Activated naive CD8-positive, alpha-beta T cell (primary cell): ENCODE data around the gene RSBN1L.

Experiments used
- H3K27ac Mint-ChIP-seq: one replicate; pipeline ENCODE4 v1.8.0; 2021; ENCODE audit warnings: mixed read lengths
- H3K27me3 Mint-ChIP-seq: one replicate; pipeline ENCODE4 v1.8.0; 2021; ENCODE audit warnings: mixed read lengths
- H3K36me3 Mint-ChIP-seq: one replicate; pipeline ENCODE4 v1.8.0; 2021; ENCODE audit warnings: mixed read lengths
- H3K4me1 Mint-ChIP-seq: one replicate; pipeline ENCODE4 v1.8.0; 2021; ENCODE audit warnings: low read depth, mixed read lengths
- H3K4me3 Mint-ChIP-seq: one replicate; pipeline ENCODE4 v1.8.0; 2021; ENCODE audit warnings: mild to moderate bottlenecking, mixed read lengths
- H3K9me3 Mint-ChIP-seq: one replicate; pipeline ENCODE4 v1.8.0; 2021; ENCODE audit warnings: low read depth, mixed read lengths

The RSBN1L gene

GRCh38 chr7:77788327-77788902, 92.2 kb downstream of the RSBN1L start:
- Mint-ChIP-seq H3K27me3 (no peaks in the 10 kb centered on the region), H3K27ac (no peak overlapping the region), H3K4me3 (no peak overlapping the region), H3K9me3 (no peaks in the 10 kb centered on the region), H3K4me1 (peaks cover 2% of the 10 kb centered on the region), H3K36me3 (peaks cover 16% of the 10 kb centered on the region)

DNA sequence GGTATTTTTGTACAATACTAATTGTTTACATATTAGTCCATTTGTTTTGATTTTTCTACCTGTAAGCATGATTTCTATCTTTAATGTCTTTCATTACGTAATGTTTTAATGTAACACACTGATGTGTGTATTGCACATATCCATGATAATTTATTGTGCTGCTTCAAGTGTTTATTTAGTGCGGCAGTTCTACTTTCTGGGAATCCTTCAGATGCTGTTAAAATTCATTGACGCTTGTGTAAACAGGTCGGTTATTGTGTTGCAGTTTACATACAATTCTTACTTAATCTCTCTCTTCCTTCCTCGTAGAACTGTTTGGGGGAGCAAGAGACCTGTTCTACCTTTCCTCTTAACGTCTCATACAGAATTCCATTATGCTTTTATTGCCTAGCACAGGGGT, 95.1 kb downstream of the RSBN1L start:
- H3K27ac Mint-ChIP-seq = no peak overlapping the region
- H3K9me3 Mint-ChIP-seq = no peaks in the 10 kb centered on the region

DNA sequence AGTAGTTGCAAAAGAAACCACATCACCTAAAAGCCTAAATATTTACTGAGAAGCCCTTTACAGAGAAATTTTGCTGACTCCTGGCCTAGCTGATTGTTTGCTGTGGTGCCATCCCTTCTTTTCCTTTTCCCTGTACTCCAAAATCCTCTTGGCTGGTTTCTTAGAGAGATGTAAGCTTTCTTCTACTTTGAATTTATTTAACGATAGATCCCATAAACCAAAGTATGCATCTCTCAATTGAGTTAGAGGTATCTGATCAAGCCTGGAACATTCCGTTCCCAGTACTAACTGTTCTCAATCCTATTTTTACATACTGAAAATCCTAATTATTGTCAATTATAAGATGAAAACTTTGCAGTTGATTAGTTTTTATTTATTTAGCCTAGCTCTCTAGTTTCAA, 95.7 kb downstream of the RSBN1L start:
- Mint-ChIP-seq H3K9me3 (no peaks in the 10 kb centered on the region), H3K27ac (no peak overlapping the region), H3K27me3 (no peaks in the 10 kb centered on the region), H3K36me3 (peaks cover 7% of the 10 kb centered on the region), H3K4me3 (no peak overlapping the region), H3K4me1 (peaks cover 28% of the 10 kb centered on the region)

More for the DNA sequence above, 95.1 kb downstream of the RSBN1L start:
- no peak overlapping the region for H3K4me3 Mint-ChIP-seq
- H3K27me3 Mint-ChIP-seq = no peaks in the 10 kb centered on the region
- H3K36me3 Mint-ChIP-seq = peaks cover 7% of the 10 kb centered on the region
- H3K4me1 Mint-ChIP-seq = peaks cover 22% of the 10 kb centered on the region

DNA sequence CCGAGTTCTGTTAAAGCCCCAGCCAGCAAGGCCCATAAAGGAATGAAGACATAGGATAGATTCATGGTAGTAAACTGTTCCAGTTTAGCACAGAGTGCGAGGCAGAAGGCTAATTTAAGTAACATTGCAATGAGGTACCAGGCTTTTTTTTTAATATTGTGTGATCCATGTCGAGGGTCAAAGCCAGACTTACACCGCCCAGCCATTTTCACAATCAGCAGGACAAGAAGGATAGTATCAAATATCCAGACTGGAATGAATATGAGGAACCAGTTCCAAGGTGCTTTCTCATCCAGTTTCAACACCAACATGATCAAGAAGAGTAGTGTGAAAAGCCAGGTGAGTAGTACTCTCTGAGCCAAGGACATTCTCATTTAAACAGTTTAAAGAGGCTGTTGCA, 97.7 kb downstream of the RSBN1L start:
- Mint-ChIP-seq H3K27ac (peak overlapping the region; percentile 30), H3K4me1 (peaks cover 41% of the 10 kb centered on the region), H3K4me3 (no peak overlapping the region), H3K36me3 (peaks cover 7% of the 10 kb centered on the region), H3K9me3 (no peaks in the 10 kb centered on the region), H3K27me3 (no peaks in the 10 kb centered on the region)

- Mint-ChIP-seq H3K27me3 (no peaks in the 10 kb centered on the region), H3K4me3 (peak overlapping the region; percentile 96), H3K27ac (peak overlapping the region; percentile 71), H3K4me1 (peaks cover 56% of the 10 kb centered on the region), H3K36me3 (peaks cover 7% of the 10 kb centered on the region), H3K9me3 (no peaks in the 10 kb centered on the region)
These were observed 99.8 kb downstream of the RSBN1L start for GRCh38 chr7:77796109-77796508.

DNA sequence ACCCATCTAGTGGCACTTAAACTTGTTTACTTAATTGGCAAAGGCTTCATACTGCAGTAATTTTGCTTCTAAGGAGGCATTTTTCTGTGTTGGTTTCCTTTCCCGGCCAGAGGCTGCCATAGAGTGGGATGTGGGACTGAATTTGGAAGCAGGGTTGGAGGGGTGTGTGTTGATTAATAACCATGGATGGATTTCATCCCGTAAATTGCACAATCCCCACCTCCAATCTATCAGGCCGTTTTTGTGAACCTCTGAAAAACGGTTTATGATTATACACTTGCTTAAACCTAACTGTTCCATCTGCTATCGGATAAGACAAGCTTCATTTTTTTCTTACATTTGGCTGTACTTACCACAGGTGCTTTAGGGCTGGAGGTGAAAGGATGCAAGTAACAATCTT, 100.7 kb downstream of the RSBN1L start:
- H3K27me3 Mint-ChIP-seq = no peaks in the 10 kb centered on the region
- peak overlapping the region; percentile 96 for H3K4me3 Mint-ChIP-seq
- H3K4me1 Mint-ChIP-seq = peaks cover 63% of the 10 kb centered on the region
- peak overlapping the region; percentile 85 for H3K27ac Mint-ChIP-seq
- H3K9me3 Mint-ChIP-seq = no peaks in the 10 kb centered on the region
- peaks cover 7% of the 10 kb centered on the region for H3K36me3 Mint-ChIP-seq

DNA sequence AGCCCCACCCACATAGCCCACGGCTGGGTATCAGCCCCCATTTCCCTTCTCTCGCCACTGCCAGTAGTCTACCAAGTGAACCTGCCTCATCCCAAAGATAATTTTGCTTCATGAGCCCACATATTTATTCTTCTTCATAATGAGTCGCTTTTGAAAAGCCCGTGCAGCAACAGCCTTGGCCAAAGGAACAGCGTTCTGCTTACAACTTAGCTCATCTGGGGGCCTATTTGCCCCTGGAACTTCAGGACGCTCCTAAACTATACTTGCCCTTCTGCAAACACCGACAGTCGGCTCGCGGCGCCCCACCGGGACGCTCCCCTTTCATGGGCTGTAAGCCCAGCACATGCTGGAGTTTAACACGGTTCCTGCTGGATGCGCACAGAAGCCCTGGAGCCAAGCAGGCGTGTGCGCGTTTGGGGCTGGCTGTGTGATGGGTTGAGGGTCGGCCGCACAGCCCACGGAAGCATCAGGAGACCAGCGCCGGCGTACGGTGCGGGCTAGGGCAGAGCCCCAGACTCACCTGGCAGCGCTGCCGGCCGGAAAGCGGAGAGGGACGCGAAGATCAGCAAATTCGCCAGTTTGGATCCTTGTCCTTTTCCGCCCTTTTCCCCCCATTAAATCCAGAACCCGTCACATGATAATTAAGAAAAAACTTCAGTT, 101.6 kb downstream of the RSBN1L start:
- Mint-ChIP-seq H3K36me3 (peaks cover 7% of the 10 kb centered on the region), H3K4me3 (peak overlapping the region; percentile 96), H3K27ac (peak overlapping the region; percentile 85), H3K9me3 (no peaks in the 10 kb centered on the region), H3K4me1 (peaks cover 70% of the 10 kb centered on the region), H3K27me3 (no peaks in the 10 kb centered on the region)

GRCh38 chr7:77798394-77799077, 102.3 kb downstream of the RSBN1L start, which contains the start of the genes PHTF2 and TMEM60:
Gene PHTF2, plus strand, starts transcription at chr7:77798773.
Gene TMEM60, minus strand, starts transcription at chr7:77798434. Its CDS starts 4,061 bp downstream, at chr7:77794373.
- Mint-ChIP-seq H3K36me3 (peaks cover 7% of the 10 kb centered on the region), H3K9me3 (no peaks in the 10 kb centered on the region), H3K27me3 (no peaks in the 10 kb centered on the region), H3K27ac (peak within 1 kb of the TSS; percentile 85), H3K4me3 (peak within 1 kb of the TSS; percentile 96), H3K4me1 (peaks cover 76% of the 10 kb centered on the region)

GRCh38 chr7:77799078-77799964, 103.1 kb downstream of the RSBN1L start:
- H3K9me3 Mint-ChIP-seq = no peaks in the 10 kb centered on the region

GRCh38 chr7:77800158-77800557, 103.9 kb downstream of the RSBN1L start:
- H3K4me3 Mint-ChIP-seq = peak overlapping the region; percentile 96
- no peaks in the 10 kb centered on the region for H3K27me3 Mint-ChIP-seq
- peaks cover 78% of the 10 kb centered on the region for H3K4me1 Mint-ChIP-seq
- no peaks in the 10 kb centered on the region for H3K9me3 Mint-ChIP-seq
- H3K27ac Mint-ChIP-seq = peak overlapping the region; percentile 74
- no peaks in the 10 kb centered on the region for H3K36me3 Mint-ChIP-seq

More at GRCh38 chr7:77799078-77799964, 103.1 kb downstream of the RSBN1L start:
- peak overlapping the region; percentile 96 for H3K4me3 Mint-ChIP-seq
- H3K4me1 Mint-ChIP-seq = peaks cover 77% of the 10 kb centered on the region
- H3K27me3 Mint-ChIP-seq = no peaks in the 10 kb centered on the region
- H3K36me3 Mint-ChIP-seq = peaks cover 2% of the 10 kb centered on the region
- H3K27ac Mint-ChIP-seq = peak overlapping the region; percentile 74

- Mint-ChIP-seq H3K4me1 (peaks cover 81% of the 10 kb centered on the region), H3K27me3 (no peaks in the 10 kb centered on the region), H3K9me3 (no peaks in the 10 kb centered on the region), H3K27ac (peak overlapping the region; percentile 43), H3K4me3 (peak overlapping the region; percentile 96), H3K36me3 (no peaks in the 10 kb centered on the region)
These were observed 104.5 kb downstream of the RSBN1L start for GRCh38 chr7:77800730-77801129.

GRCh38 chr7:77802557-77803405, 106.5 kb downstream of the RSBN1L start:
- peak overlapping the region; percentile 62 for H3K27ac Mint-ChIP-seq
- peaks cover 6% of the 10 kb centered on the region for H3K36me3 Mint-ChIP-seq
- H3K9me3 Mint-ChIP-seq = peaks cover 13% of the 10 kb centered on the region
- H3K4me3 Mint-ChIP-seq = peak overlapping the region; percentile 42
- H3K4me1 Mint-ChIP-seq = peaks cover 65% of the 10 kb centered on the region
- no peaks in the 10 kb centered on the region for H3K27me3 Mint-ChIP-seq

- H3K36me3 Mint-ChIP-seq = peaks cover 17% of the 10 kb centered on the region
- no peaks in the 10 kb centered on the region for H3K27me3 Mint-ChIP-seq
- H3K4me1 Mint-ChIP-seq = peaks cover 43% of the 10 kb centered on the region
- H3K4me3 Mint-ChIP-seq = no peak overlapping the region
- peaks cover 21% of the 10 kb centered on the region for H3K9me3 Mint-ChIP-seq
- H3K27ac Mint-ChIP-seq = no peak overlapping the region
These were observed 110.2 kb downstream of the RSBN1L start for GRCh38 chr7:77806425-77806824.

- no peak overlapping the region for H3K4me3 Mint-ChIP-seq
- H3K9me3 Mint-ChIP-seq = peaks cover 21% of the 10 kb centered on the region
- no peaks in the 10 kb centered on the region for H3K27me3 Mint-ChIP-seq
- peaks cover 41% of the 10 kb centered on the region for H3K4me1 Mint-ChIP-seq
- H3K36me3 Mint-ChIP-seq = peaks cover 17% of the 10 kb centered on the region
- H3K27ac Mint-ChIP-seq = no peak overlapping the region
These were observed 112.3 kb downstream of the RSBN1L start for GRCh38 chr7:77808517-77808916.
